GM18505 (cell line): ENCODE results near the gene RRAS.

Experiments
- ATAC-seq: cut with Tn5 transposase; IDR thresholded peaks from one replicate; pipeline ENCODE4 v1.9.1; 2021; ENCODE audit not compliant: unreplicated experiment
- POLR2A ChIP-seq: IDR thresholded peaks from 4 replicates; pipeline ENCODE4 v1.6.1; 2011; ENCODE audit warnings: borderline replicate concordance; ENCODE audit not compliant: insufficient read depth, insufficient read length; ENCODE audit errors: extremely low read depth

Gene RRAS

GRCh38 chr19:49596954-49597702 is 42.8 kb downstream of the RRAS start:
- ATAC-seq = no peak
- TF ChIP-seq POLR2A = no peak

GRCh38 chr19:49596407-49596806 is 43.5 kb downstream of the RRAS start:
- no peak for ATAC-seq
- no peak for TF ChIP-seq POLR2A

- TF ChIP-seq POLR2A = no peak
- no peak for ATAC-seq
These were observed 44.0 kb downstream of the RRAS start for GRCh38 chr19:49595819-49596404.

GRCh38 chr19:49594993-49595818 is 44.7 kb downstream of the RRAS start:
- no peak for TF ChIP-seq POLR2A
- no peak for ATAC-seq

- no peak for TF ChIP-seq POLR2A
- ATAC-seq = no peak
These were observed 45.6 kb downstream of the RRAS start for GRCh38 chr19:49594157-49594992.

GRCh38 chr19:49593233-49594113 is 46.5 kb downstream of the RRAS start:
- peak; percentile 31 for ATAC-seq
- TF ChIP-seq POLR2A = peak; percentile 28

GRCh38 chr19:49592486-49593232 is 47.3 kb downstream of the RRAS start:
- no peak for ATAC-seq

GRCh38 chr19:49591731-49592485 is 48.0 kb downstream of the RRAS start:
- no peak for ATAC-seq
- TF ChIP-seq POLR2A = peak; percentile 13

More at GRCh38 chr19:49592486-49593232, 47.3 kb downstream of the RRAS start:
- TF ChIP-seq POLR2A = no peak

GRCh38 chr19:49590971-49591730 is 48.8 kb downstream of the RRAS start, which contains the start of gene PRR12:
Gene PRR12 (plus strand): TSS chr19:49591182. CDS start chr19:49591655, 473 bp downstream.
- TF ChIP-seq POLR2A = no peak
- ATAC-seq = no peak
